GM19035 (cell line): ENCODE data around the gene ARHGAP26.

Source experiments
- ATAC-seq: cut with Tn5 transposase; IDR thresholded peaks from one replicate; pipeline ENCODE4 v1.9.1; 2021; ENCODE audit not compliant: unreplicated experiment

The ARHGAP26 gene

GRCh38 chr5:142782976-142783530 is 12.9 kb downstream of the ARHGAP26 start:
- no peak for ATAC-seq

- no peak for ATAC-seq
Measured at GRCh38 chr5:142783601-142784341, 13.6 kb downstream of the ARHGAP26 start.

DNA sequence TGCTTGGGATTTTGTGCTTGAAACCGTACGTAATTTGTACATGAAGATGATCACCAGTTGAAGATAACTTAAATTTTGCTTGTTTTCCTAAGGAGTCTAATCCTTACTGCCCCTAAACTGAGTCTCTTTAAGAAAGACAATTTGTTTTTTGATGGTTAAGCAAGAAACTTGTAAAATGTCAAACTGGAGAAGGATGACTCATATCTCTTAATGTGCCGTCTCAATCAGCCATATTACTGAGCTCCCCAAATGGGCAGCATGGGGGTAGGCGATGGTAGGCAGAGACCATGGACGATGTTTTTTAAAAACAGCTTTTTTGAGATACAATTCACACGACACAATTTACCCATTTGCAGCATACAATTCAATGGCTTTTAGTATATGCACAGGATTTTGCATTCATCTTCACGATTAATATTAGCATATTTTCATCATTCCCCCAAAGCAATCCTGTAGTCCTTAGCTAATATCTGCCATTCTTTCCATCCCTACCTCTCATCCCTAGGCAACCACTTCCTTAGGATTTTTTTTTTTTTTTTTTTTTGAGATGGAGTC is 14.3 kb downstream of the ARHGAP26 start:
- ATAC-seq = no peak

DNA sequence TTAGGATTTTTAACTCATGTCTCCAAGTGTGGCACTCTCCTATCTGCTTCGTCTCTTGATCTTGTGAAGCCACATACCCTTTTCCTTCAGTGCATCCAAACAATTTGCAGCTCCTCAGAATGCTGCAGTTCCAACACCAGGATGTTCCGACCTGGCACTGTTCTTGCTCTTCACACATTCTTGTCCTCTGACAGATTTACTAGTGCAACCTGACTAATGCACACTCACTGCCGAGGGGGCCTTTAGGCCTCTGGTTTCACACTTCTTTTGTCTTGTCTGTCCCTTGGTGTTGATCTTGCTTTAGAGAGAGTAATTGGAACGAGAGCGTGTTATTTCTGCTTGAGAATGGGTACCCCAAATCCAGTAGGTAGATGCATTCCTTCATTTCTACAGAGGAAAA is 15.0 kb downstream of the ARHGAP26 start:
- no peak for ATAC-seq

DNA sequence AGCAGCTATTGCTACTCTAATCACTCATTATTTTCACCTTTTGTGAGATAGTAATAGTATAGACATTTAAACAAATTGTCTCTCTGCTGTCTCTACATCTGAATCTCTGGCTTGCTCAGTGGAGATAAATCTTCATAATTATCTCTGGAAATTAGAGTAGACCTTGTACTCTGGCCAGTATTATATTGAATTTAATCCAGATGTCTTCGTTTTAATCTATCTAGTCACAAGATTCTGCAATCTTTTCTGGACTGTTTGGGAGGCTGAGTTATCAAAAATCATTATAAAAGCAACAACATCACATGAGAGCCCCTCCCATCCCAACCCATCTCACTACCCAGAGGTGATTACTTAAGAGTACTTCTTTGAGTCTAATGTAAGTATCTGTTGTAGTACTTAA is 19.0 kb downstream of the ARHGAP26 start:
- no peak for ATAC-seq

DNA sequence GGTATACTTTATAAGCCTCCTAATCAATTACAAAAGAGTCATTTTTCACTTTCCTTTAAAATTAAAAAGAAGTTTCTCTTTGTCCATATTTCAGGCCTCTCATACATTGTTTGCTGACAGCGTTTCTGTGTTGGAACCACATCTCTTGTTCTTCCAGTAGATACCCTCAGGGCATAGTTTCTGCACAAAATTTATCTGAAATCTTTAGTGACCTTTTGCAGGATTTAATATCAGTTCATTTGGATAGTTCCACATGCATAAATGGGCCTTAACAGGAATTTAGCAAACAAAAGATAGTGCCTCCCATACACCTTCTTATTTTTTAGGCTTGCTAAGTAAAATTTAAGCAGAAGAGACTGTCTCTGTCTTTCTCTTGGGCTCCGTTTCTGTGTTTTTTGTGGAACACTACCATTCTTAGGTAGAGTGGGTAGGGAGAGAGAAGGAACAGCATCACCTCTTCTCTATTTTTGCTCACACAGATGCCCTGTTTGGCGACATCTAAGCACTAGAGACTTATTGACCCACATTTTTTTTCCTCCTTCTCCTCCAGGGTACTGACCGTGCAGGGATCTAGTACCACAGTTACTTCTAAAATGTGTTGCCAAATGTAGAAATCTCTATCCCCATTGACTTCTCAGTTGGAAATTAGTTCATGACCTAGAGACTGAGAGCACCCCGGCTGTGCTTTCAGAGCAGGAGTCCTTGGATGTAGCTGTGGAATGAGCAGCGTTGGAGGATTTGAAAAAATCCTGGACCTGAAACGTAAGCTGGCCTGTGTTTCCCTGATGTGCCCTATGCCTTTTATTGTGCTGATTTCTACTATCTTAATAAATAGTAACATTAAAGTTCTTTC is 22.1 kb downstream of the ARHGAP26 start:
- ATAC-seq = no peak

DNA sequence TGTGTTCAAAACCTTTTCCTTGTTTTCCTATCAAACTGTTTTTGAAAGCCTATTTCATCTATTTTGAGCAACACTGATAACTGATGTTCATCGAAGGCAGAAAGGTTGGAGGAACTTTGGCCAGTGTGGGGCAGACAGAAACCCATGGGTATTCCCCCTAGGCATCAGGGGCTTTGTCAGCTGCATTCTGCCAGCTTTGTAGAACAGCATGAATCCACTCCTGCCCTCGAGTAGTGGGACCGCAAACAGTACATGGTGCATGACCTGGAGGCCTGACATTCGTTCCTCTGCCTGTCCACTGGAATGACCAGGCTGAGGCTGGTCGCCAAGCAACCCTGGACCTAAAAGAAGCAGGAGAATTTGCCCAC is 22.7 kb downstream of the ARHGAP26 start:
- no peak for ATAC-seq

GRCh38 chr5:142794537-142794936 is 24.4 kb downstream of the ARHGAP26 start:
- ATAC-seq = no peak

DNA sequence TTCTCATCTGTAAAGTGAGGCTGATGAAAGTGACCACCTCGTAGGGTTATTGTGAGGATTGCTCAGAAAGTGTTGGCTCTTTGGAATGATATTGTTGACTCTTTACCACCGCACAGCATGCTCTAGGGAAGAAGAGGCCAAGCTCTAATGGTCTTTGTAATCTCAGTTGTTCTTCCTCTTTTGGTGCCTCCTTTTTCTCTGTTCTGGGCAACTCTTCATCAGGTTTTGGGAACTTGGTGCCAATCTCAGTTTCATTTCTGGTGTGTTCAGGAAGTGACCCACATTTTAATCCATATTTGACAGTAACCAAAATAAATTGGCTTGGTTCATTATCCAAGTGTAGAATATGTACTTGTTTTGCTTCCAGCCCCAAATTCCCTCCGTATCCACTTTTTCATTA is 25.1 kb downstream of the ARHGAP26 start:
- no peak for ATAC-seq

DNA sequence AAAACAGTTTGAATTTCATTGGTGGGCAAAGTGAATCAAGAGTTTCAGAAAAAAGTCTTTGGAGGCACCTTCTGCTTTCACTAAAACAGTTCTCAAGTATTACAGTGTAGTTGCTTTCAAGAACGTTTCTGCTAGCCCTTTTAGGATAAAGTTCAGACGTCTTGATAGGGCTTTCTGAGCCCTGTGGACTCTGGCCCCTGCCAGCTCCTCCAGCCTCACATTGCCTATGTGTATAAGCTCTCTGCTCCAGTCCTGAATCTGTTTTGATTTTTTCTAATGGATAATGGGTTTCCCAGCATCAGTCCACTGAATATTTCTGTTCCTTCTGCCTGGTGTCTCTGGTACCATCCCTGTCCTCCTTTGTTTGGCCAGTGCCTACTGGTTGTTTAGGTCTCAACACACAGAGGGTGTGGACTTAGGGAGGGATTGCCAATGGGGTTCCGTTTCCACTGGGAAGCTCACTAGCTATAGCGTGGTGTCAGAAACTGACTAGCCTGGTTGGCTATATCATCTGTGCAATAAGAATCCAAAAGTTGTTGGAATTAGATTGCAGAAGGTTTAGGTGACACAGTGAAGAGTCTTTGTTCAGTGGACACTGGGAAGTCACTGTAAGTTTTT is 26.4 kb downstream of the ARHGAP26 start:
- ATAC-seq = no peak

DNA sequence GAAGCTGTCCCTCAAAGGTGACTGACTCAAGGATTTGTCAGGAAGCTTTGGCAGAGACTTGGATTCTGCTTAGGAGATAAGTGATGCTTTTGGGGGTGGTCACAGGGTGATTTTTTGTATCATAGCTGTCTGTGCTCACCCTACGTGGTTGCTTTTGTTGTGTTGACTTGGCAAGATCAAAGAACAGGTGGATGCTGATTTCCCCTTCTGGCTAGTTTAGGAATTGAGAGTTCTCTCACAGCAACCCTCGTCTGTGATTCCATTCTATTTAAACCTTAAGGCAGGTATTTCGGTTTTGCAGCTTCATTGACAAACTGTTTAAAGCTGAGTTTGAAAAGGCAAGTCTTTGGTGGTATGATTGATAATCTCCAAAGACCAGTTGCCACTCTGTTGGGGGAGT is 27.2 kb downstream of the ARHGAP26 start:
- no peak for ATAC-seq

DNA sequence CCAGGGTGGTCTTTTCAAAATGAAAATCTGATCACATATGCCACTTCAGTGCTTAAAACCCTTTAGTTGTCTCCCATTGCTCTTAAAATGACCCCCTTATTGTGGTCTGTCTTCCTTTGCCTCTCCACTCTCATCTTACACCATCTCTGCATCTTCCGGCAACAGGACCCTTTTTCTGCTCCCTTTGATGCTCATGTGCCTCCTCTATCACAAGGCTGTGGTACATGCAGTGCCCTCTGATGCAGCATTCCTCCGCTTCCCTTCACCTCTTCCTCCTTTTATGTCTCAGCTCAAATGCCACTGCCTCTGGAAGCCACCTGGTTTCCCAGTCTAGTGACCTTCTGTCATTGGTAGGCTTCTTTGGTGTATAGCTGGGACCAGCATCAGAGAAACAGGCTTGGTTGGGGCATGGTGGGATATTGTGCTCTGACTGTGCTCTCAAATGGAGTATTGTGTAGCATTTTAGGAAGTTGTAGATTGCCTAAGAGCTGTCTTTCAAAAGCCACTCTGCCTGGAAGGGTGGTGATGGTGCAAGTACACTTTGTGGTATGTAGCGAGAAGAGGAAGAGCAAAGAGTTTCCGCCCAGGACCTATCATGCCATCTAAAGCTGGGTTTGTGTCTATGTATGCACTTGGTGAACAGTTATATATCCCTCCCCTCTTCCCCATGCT is 28.1 kb downstream of the ARHGAP26 start:
- no peak for ATAC-seq

DNA sequence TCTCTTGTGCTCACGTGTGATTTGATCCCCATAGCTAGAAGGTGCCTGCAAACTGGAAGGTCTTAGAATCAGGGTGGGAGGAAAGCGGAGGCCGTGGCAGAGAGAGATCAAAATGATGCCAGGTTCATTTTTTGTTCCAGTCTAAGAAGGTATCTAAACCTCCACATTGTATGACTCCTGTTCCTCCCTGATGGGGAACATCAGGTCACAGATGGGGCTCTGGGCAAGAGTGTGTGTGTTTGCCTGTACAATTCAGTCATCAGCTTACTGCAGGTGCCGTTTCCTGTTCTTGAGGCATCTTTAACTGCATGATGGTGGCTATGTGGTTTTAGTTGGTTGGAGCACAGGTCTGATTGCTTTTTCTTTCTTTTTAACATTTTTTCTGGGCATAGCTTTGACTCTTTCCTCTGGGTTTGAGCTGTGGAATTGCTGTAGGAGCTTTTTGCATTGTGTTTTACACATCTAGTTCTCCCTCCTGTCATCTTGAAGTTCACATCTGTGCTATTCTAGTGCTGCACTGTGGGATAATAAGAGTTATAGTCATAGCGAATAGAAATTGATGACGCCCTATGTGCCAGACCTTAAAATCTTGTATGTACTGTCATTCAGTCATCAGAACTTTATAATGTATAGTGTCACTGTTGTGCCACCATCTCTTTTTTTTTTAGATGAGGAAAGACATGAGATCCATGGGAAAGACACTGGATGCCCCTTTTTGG is 30.8 kb downstream of the ARHGAP26 start:
- peak; percentile 91 for ATAC-seq

- ATAC-seq = no peak
Measured at GRCh38 chr5:142801495-142801871, 31.3 kb downstream of the ARHGAP26 start.

- no peak for ATAC-seq
Measured at GRCh38 chr5:142803428-142804125, 33.4 kb downstream of the ARHGAP26 start.

GRCh38 chr5:142805339-142805738 is 35.2 kb downstream of the ARHGAP26 start:
- no peak for ATAC-seq

GRCh38 chr5:142806841-142807267 is 36.7 kb downstream of the ARHGAP26 start:
- ATAC-seq = no peak

DNA sequence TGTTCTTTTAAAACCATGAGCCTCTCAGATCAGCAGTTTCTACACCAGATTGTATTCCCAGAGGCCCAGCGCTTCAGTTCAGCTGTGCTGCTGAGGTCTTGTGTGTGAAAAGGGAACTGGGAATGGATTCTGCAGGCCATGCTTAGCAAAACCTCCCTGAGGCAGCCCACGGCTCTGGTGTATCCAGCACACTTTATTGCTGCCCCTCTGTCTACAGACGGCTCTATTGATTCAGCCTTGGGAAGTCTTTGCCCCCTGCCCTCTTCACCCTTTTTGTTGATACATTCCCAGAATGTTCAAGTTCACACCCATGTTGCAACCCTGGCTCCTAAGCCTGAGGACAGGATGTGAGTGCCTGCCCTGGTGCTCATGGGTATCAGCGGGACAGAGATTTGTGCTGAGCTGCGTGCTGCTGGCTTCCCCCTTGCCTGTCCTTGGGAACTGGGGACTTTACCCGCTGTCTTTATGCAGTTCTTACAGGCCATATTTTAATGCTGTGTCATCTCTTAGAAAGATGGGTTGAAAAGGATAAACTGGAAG is 37.3 kb downstream of the ARHGAP26 start:
- ATAC-seq = no peak

GRCh38 chr5:142808878-142809598 is 38.9 kb downstream of the ARHGAP26 start:
- ATAC-seq = no peak
